DMS153 (cell line): Measurements from ENCODE around the gene SPATA3.

Experiments
- DNase-seq: peaks from one replicate; lab custom pipeline; 2025; lab: John Stamatoyannopoulos, UW

Gene SPATA3

GRCh38 chr2:231030725-231031124 is 34.8 kb downstream of the SPATA3 start:
- no peak for DNase-seq

GRCh38 chr2:231032575-231033140 is 36.7 kb downstream of the SPATA3 start:
- DNase-seq = no peak

GRCh38 chr2:231033147-231034132 is 37.5 kb downstream of the SPATA3 start:
- DNase-seq = no peak

DNA sequence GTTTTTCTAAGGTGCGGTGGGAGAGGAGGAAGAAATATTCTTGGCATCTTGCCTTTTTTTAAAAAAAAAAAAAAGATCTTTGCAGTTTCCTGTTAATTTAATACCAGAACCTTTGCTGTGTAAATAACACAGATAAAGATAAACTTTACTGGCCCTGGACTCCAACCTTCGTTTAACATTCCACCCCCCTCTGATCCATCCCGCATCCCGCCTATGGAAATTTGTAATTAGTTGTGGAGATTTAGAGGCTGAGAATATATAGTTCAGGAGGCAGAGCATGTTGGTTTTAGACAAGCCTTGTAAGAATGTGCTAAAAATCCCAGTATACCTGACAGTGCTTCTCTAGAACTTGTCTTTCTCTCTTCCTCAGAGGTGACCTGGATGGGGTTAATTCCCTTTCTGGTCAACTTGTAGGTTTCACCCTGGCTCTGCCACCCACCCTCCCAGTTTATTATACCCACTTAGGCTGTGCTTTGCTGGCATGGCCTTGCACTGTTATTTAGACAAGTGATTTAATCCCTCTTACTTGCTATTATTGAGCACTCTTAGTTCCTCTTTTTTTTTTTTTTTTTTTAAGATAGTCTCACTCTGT is 38.5 kb downstream of the SPATA3 start:
- no peak for DNase-seq

GRCh38 chr2:231036131-231036530 is 40.2 kb downstream of the SPATA3 start:
- DNase-seq = no peak

- DNase-seq = no peak
Measured at GRCh38 chr2:231036578-231037106, 40.7 kb downstream of the SPATA3 start.

DNA sequence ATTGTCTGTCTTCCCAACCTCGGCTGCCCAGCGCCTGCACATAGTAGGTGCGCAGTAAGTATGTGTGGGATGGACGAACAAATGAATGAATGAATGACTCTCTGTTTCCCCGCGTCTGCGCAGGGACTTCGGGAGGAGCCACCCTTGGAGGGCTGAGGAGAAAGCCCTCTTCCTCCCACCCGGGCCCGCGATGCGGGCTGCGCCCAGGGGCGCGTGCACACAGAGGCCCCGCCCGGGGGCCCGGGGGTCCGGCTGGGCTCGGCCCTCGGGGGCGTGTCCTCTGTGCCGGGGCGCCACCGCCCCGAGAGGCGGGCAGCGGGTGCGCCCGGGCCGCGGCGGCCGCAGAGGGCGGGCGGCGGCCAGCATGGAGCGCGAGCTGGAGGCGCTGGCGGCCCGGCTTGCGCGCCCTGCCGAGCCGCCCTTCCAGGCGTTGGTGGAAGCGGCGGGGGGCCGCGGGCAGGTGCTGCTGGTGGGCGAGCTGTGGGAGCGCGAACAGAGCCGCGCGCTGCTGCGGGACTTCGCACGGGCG is 41.3 kb downstream of the SPATA3 start, which contains the start of gene C2orf72:
TSS of gene C2orf72 (plus strand) at position 322 of the 529 bp plus-strand sequence. CDS start at position 365, 43 bp downstream.
- DNase-seq = no peak

GRCh38 chr2:231037731-231038482 is 42.0 kb downstream of the SPATA3 start:
- no peak for DNase-seq

GRCh38 chr2:231038483-231039293 is 42.8 kb downstream of the SPATA3 start:
- no peak for DNase-seq

- DNase-seq = no peak
Measured at GRCh38 chr2:231039294-231039664, 43.4 kb downstream of the SPATA3 start.

DNA sequence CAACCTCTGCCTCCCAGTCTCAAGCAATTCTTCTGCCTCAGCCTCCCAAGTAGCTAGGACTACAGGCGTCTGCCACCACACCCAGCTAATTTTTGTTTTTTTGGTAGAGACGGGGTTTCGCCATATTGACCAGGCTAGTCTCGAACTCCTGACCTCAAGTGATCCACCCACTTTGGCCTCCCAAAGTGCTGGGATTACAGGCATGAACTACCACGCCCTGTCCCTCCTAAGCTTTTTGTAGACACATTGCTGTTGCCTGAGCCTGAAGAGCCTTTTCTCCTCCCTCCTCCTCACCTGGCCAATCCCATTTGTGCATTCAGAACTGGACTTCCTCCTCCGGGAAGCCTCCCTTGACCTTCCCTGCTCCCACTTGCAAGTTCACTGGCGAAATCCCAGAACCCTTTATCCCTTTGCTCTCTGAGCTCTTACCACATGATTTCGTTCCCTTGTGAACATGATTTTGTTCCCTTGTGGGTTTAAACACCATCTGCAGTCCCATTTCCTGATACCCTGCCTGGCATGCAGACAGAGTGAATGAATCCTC is 44.0 kb downstream of the SPATA3 start:
- DNase-seq = no peak

- DNase-seq = no peak
Measured at GRCh38 chr2:231041061-231041689, 45.3 kb downstream of the SPATA3 start.

GRCh38 chr2:231043796-231044195 is 47.9 kb downstream of the SPATA3 start:
- no peak for DNase-seq

- no peak for DNase-seq
Measured at GRCh38 chr2:231046916-231047273, 51.0 kb downstream of the SPATA3 start.

DNA sequence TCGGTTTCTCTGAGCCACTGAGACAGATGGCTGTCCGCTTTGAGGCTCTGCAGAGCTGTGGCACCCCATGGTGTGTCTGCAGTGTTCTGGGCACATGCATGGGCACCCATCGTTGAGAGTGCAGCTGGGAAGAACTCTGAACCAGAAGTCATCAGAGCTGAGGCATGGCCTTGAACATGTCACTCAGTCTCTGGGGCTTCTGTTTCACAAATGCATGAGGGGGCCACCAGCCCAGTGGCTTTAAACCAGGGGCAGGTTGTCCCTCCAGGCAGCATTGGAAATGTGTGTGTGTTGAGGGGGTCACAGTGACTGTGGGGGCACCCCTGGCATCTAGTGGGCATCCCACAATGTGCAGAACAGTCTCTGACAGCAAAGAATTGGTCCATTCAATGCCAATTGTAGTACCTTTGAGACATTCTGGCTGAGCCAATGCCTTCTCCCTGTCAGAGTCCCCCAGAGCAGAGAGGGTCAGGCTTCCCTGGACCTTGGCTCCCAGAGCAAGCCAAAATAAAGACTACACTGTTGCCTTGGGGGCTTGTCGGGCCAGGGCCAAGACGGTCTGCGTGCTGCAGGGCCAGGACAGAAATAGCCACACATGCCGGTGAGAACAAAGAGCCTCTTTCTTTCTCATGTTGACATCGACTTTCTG is 51.5 kb downstream of the SPATA3 start:
- DNase-seq = no peak

GRCh38 chr2:231047923-231048915 is 52.3 kb downstream of the SPATA3 start:
- no peak for DNase-seq

DNA sequence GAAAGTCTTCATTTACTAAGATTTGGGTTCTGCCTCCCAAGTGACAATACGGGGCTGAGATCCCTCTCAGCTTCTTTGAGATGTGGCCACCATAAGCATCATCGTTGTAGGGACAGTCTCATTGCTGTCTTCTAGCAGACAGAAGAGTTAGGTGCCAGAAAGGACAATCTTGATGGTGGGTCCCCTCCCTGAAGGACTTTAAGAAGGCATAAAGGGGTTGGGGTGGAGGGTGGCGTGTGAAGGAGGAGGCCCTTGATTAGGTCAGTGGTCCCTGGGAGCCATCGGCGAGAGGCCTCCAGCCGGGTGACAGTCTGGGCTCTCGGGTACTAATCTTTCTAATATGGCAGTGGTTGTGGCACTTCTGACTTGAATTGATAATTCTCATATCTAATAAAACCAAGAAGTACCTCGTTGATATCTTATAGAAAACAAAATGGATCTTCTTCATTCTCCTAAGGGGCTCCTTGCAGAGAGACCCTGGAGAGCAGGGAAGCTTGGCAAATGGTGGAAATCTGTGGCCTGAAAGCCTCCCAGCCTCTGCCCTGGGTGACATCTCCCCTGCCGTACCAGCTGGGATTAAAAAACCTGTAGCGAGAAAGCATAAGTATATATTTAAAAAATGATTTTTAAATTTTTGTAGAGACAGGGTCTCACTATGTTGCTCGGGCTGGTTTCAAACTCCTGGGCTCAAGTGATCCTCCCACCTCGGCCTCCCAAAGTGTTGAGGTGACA is 53.5 kb downstream of the SPATA3 start:
- DNase-seq = no peak
